HG03378 (cell line): ENCODE measurements around the gene TMEM115.

Source experiments
- ATAC-seq: cut with Tn5 transposase; IDR thresholded peaks from one replicate; pipeline ENCODE4 v1.9.1; 2021; ENCODE audit warnings: mild to moderate bottlenecking, moderate library complexity; ENCODE audit not compliant: unreplicated experiment

The TMEM115 gene

DNA sequence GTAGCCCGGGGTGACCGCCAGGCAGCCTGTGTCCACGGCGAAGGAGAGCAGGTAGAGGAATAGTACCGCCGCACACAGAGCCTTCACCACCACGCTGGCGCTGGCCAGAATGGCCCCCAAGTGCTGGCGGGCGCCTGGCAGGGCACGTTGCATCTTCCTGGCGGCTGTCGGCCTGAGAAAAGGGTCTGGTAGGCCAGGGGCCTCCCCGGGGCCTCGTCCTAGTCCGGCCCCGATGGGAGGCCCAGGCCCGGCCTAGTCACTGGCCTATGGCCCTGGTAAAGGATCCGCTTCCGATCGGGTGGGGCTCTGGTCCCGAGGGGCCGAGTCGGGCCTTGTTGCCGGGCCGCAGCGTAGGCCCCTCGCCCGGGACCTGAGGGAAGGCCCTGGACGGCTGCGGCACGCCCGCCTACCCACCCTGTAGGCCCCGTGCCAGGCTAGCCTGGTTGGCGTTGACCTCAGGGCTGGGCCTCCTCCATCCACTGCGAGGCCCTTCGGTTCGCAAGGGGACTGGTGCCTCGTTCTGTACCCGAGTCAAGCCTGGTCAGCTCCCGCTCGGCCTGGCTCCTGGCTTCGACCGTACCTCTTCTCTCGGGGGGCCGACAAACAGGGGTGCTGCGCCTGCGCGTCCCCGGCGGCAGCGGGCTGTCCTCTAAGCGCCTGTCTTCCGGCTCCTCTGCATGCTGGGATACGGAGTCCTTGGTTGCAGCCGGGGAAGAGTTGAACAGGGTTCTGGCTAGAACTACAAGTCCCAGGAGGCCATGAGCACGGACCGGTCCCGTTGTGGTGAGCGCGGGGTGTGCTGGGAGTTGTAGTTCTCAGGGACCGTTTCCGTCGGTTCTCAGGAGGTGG lies at the start of gene TMEM115:
Gene TMEM115, minus strand, starts transcription at position 611 of the 849 bp plus-strand sequence. Its CDS starts 458 bp downstream, at position 153.
- ATAC-seq, result peak; percentile 97

DNA sequence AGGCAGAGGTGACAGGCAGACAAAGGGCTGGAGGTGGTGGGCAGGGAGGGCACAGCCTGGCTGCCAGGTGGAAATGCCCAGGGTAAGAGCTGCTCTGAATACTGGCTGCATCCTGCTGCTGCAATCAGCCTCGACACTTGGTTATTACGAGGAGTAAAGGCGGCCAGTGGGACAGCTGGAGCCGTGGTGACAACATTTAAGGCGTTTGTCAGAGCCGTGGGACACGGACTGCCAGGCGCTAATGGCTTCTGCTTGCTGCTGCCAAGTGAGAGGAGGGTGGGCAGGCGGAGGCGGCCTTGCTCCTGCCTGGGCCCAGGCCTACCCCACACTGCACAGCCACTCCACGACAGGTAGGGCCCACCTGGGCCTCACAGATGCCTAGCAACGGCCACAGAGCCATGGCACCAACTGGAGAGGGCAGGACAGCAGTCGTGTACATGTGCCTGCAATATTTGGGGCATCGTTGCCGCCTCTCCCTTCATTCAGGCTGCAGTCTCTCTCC lies 49.2 kb upstream of the TMEM115 start:
- ATAC-seq, result no peak

GRCh38 chr3:50406487-50406886 lies 47.2 kb upstream of the TMEM115 start:
- ATAC-seq, result no peak

DNA sequence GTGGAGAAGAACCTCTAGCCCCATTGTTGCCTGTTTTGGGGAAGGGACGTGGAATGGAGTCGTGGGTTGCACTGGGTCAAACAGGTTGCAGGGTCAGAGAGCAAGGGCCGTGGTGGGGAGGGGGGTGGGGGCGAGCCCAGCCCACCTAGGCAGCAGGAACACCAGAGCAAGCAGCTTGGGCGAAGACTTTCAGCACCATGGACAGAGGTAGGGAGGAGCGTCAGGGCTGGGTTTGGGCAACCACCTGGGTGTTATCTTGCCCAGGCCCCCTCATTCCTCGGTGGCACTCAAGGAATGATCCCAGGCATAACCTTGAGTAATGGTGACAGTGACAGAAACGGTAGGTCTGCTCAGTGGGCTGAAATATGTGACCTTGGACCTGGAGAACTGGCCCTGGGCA lies 45.9 kb upstream of the TMEM115 start:
- ATAC-seq, result no peak

- ATAC-seq, result no peak
These were observed 42.8 kb upstream of the TMEM115 start for GRCh38 chr3:50401978-50402595.

DNA sequence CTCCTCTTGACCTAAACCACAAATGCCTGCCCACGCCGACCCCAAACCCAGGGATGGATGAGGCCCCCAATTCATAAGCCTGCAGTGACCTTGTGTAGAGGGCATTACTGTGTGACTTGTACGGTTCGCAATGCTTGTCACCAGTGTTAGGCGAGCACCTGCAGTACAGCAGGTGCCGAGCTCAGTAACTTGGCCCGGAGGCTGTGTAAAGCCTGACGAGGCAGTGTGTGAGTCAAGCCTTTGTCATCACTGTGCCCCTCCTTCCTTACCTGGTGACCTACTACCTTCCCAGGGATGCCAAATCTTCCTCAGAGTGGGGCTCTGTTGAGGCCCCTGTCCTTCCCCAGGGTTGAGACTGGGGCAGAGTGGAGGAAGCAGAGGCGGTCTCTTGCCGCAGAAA lies 37.2 kb upstream of the TMEM115 start:
- ATAC-seq, result no peak

GRCh38 chr3:50395070-50395860 lies 35.9 kb upstream of the TMEM115 start:
- ATAC-seq, result no peak

- ATAC-seq, result no peak
These were observed 33.7 kb upstream of the TMEM115 start for GRCh38 chr3:50393061-50393460.

GRCh38 chr3:50392101-50392715 lies 32.9 kb upstream of the TMEM115 start:
- no peak for ATAC-seq

DNA sequence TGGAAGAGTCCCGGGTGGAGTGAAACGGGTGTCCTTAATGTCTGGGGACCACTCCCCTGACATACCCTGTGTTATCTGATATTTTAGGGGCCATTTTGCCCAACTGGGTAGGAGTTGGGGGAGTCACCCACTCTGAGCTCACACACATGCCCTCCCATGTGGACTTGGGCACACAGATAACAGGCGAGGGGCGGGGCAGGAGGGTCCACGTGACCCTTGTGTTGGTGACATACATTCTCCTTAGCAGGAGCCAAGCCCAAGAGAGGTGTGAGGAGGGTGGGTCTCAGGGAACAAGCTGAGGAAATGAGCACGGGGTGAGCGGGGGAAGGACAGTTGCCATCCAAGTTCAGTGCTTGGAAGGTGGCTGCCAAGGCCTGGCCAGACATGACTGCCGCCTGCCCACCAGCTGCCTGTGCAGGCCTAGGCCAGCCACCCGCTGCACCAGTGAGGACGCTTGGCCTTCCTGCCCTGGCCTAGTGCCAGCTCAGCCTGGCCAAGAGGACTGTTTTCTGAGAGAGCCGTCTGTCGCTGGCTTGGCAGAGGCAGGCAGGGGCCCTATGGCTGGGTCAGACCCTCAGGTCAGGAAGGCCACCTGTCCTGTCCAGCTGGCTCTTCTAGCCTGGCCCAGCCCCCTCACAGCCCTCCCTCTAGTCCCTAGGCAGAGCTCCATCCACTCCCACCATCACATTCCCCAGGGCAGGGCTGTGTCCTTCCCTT lies 31.3 kb upstream of the TMEM115 start:
- no peak for ATAC-seq

DNA sequence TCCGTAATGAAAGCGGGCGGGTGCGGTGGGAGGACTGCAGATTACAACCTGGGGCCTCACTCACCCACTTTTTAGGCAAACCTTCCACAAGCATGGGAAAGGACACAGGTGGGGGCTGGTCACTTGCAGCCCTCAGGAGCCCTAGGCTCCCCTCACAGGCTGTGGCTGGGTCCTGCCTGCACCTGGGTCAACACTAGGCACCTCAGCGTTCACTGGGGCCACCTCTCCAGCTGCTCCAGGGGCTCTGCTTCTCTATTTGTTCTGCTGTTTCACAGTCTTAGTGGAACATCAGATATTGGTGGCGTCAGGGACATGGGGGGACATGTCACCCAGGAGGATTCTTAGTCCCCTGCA lies 30.1 kb upstream of the TMEM115 start:
- ATAC-seq, result no peak

- ATAC-seq, result no peak
These were observed 29.5 kb upstream of the TMEM115 start for GRCh38 chr3:50388720-50389413.

DNA sequence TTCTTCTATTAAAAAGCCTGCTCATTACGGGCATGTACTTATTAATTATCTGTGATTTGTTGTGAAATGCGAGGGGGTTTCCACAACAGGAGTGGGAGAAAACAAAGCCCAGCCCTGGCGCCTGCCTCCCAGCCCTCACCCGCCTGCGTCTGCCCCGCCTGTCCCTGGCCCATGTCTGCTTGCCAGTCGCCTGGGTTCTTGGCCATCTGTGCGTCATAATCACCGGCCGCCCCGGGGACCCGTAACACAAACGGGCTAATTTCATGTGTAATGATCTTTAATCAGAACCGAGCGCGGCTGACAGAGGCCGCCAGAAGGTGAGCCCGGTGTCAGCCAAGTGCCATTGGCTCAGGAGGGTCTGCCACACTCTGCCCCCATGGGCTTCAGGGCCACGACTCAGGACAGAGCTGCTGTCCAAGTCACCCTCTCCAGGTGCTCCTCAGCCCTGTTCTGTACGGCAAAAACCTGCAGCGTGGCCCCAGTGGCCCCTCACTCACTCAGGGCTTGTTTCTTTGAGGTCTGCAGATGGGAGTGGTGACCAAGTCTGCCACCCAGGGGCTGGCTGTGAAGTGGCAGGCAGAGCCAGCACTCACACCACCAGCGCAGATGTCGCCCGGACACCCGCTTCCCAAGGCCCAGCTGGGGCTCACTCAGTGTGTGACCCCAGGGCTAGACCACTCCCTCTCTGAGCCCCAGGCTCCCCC lies 28.8 kb upstream of the TMEM115 start:
- no peak for ATAC-seq

DNA sequence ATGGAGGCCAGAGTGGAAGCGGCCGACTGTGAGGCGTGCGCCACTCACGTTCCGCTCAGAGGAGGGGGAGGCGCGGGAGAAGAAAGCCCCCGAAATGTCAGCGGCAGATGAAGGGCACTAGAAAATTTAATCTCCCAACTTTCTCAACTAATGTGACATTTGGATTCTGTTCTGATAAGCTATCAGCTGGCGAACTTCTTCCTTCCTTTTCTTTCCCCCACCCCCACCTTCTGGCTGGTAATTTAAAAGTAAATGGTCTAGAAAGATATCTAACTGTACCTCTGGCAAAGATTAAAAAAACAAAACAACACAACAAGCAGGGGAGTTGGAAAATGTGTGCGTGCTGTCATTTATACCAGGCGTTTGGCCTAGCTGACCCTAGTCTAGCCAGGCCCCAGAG lies 26.4 kb upstream of the TMEM115 start:
- no peak for ATAC-seq

DNA sequence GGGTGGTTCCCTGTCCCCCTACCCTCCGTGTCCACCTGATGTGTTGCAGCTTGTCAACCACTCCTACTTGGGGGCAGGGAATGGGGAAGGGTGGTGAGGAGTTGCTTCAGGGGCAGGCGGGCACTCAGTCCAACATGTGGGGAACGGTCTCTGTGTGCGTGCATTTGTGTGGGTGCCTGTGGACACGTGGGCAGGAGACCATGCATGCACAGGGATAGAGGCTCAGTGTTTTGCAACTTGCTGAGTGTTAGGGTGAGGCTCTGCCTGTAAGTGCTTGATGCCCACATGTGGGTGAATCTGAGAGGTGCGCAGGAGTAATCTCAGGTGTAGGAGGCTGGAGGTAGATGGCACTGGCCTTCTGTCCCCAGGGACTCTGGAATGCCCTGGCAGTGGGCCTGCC lies 24.4 kb upstream of the TMEM115 start:
- no peak for ATAC-seq

GRCh38 chr3:50382722-50383121 lies 23.4 kb upstream of the TMEM115 start:
- ATAC-seq, result no peak

- ATAC-seq, result no peak
These were observed 22.1 kb upstream of the TMEM115 start for GRCh38 chr3:50381383-50381782.

GRCh38 chr3:50380405-50381085 lies 21.2 kb upstream of the TMEM115 start:
- no peak for ATAC-seq

GRCh38 chr3:50378757-50379156 lies 19.4 kb upstream of the TMEM115 start:
- no peak for ATAC-seq
